HL-60 (cell line): ENCODE results near the gene CMTM1.

ENCODE experiments used
- DNase-seq, 2 experiments: peaks; one replicate each; pipeline ENCODE4 v3.0.0-alpha.2; 2010 to 2020; ENCODE audit warnings: low read depth in 1 of 2, low spot score in 1 of 2
- H3K27ac ChIP-seq: fragments of 250-450 bp; sonication (Bioruptor Pico); replicated peaks from 2 replicates; pipeline ENCODE4 v1.5.1; 2020; ENCODE audit warnings: mild to moderate bottlenecking, moderate library complexity
- H3K27me3 ChIP-seq: fragments of 250-450 bp; sonication (Bioruptor Pico); 2 replicates; pipeline ENCODE4 v1.5.1; 2021; ENCODE audit warnings: mild to moderate bottlenecking, moderate library complexity; ENCODE audit not compliant: insufficient read depth, poor library complexity, severe bottlenecking
- H3K4me3 ChIP-seq: replicated peaks from 2 replicates; pipeline ENCODE4 v1.5.1; 2011; ENCODE audit warnings: mild to moderate bottlenecking, control low read depth, low read length; ENCODE audit not compliant: insufficient read depth
- GABPA ChIP-seq: IDR thresholded peaks from 2 replicates; pipeline ENCODE4 v1.6.1; 2012; ENCODE audit warnings: low read depth
- POLR2AphosphoS5 ChIP-seq: IDR thresholded peaks from 2 replicates; pipeline ENCODE4 v1.6.1; 2012; ENCODE audit warnings: low read depth
- SPI1 ChIP-seq: IDR thresholded peaks from 2 replicates; pipeline ENCODE4 v1.6.1; 2012; ENCODE audit warnings: low read depth, mild to moderate bottlenecking, borderline replicate concordance
- TF ChIP-seq, protein P1 (sequence below): IDR thresholded peaks from one replicate; pipeline ENCODE4 v1.5.1; 2011; ENCODE audit warnings: low read length, control low read depth, inconsistent platforms; ENCODE audit not compliant: insufficient read depth
- TF ChIP-seq, protein P2 (sequence below): IDR thresholded peaks from 2 replicates; pipeline ENCODE4 v1.6.1; 2012; ENCODE audit warnings: low read depth; ENCODE audit not compliant: insufficient replicate concordance

The CMTM1 gene

DNA sequence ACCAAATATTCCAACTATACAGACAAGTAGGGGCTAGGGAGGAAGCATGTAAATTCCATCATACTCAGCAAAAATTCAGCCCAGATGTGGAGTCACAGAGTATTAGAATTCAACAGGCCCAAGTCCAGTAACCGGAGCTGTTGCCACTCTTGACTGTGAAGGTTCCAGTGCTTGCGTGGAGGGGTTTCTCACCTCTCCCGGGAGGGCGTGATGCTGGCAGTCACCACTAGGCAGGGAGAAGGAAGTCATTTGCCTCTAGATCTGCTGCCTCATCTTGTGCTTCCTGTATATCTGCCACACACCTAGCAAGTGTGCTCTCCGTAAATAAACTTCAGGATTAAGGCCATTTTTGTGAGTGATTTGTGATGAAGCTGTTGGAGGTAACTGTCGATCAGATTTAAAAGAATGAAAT, 14.9 kb upstream of the CMTM1 start:
- Histone ChIP-seq H3K4me3 (no peak overlapping the region), H3K27me3 (no peaks in the 10 kb centered on the region), H3K27ac (peak overlapping the region; percentile 86)
- TF ChIP-seq SPI1 (peak; percentile 56; the same call in 1 of the 2 replicates), GABPA (no peak), POLR2AphosphoS5 (peak; percentile 53; the same call in 1 of the 2 replicates)
- TF ChIP-seq, protein P1, sequence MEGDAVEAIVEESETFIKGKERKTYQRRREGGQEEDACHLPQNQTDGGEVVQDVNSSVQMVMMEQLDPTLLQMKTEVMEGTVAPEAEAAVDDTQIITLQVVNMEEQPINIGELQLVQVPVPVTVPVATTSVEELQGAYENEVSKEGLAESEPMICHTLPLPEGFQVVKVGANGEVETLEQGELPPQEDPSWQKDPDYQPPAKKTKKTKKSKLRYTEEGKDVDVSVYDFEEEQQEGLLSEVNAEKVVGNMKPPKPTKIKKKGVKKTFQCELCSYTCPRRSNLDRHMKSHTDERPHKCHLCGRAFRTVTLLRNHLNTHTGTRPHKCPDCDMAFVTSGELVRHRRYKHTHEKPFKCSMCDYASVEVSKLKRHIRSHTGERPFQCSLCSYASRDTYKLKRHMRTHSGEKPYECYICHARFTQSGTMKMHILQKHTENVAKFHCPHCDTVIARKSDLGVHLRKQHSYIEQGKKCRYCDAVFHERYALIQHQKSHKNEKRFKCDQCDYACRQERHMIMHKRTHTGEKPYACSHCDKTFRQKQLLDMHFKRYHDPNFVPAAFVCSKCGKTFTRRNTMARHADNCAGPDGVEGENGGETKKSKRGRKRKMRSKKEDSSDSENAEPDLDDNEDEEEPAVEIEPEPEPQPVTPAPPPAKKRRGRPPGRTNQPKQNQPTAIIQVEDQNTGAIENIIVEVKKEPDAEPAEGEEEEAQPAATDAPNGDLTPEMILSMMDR, result peak; percentile 7
- TF ChIP-seq, protein P2, sequence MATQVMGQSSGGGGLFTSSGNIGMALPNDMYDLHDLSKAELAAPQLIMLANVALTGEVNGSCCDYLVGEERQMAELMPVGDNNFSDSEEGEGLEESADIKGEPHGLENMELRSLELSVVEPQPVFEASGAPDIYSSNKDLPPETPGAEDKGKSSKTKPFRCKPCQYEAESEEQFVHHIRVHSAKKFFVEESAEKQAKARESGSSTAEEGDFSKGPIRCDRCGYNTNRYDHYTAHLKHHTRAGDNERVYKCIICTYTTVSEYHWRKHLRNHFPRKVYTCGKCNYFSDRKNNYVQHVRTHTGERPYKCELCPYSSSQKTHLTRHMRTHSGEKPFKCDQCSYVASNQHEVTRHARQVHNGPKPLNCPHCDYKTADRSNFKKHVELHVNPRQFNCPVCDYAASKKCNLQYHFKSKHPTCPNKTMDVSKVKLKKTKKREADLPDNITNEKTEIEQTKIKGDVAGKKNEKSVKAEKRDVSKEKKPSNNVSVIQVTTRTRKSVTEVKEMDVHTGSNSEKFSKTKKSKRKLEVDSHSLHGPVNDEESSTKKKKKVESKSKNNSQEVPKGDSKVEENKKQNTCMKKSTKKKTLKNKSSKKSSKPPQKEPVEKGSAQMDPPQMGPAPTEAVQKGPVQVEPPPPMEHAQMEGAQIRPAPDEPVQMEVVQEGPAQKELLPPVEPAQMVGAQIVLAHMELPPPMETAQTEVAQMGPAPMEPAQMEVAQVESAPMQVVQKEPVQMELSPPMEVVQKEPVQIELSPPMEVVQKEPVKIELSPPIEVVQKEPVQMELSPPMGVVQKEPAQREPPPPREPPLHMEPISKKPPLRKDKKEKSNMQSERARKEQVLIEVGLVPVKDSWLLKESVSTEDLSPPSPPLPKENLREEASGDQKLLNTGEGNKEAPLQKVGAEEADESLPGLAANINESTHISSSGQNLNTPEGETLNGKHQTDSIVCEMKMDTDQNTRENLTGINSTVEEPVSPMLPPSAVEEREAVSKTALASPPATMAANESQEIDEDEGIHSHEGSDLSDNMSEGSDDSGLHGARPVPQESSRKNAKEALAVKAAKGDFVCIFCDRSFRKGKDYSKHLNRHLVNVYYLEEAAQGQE, result no peak
- DNase-seq, result peak; percentile 52 to 82

- no peak for DNase-seq
- H3K27ac ChIP-seq, result peak overlapping the region; percentile 86
- peak overlapping the region; percentile 65 for H3K4me3 ChIP-seq
- H3K27me3 ChIP-seq, result no peaks in the 10 kb centered on the region
- TF ChIP-seq SPI1 (no peak), GABPA (no peak)
- TF ChIP-seq, protein P1, result no peak
Measured at GRCh38 chr16:66551788-66552285, 14.4 kb upstream of the CMTM1 start.

- Histone ChIP-seq H3K27me3 (no peaks in the 10 kb centered on the region), H3K4me3 (peak within 1 kb of the TSS; percentile 65), H3K27ac (peak within 1 kb of the TSS; percentile 86)
- TF ChIP-seq, protein P2, result peak; percentile 33
- peak; percentile 90; the same call in 1 of the 2 replicates for TF ChIP-seq POLR2AphosphoS5
- TF ChIP-seq, protein P1, result no peak
- peak; percentile 83 to 87 for DNase-seq
Measured at GRCh38 chr16:66552286-66553177, 13.7 kb upstream of the CMTM1 start, which contains the start of gene CKLF. CKLF (plus strand) TSS chr16:66552576; CDS start chr16:66552716, 140 bp downstream.
